ENCODE data around the gene GCKR. TPM values are rescaled to one million over a fixed set of nuclear protein-coding genes. Genes with fewer than 3 reads are reported as not detected.

The GCKR gene
- total and polyA plus RNA-seq, 2 of the 13 experiments (the other 11 are each of a cell fraction or from before 2014, with no cell fraction given), result 15.2 to 48.3 TPM

GRCh38 chr2:27489498-27490397 lies 6.9 kb upstream of the GCKR start, which contains the start of gene IFT172 (continued):
- no peak for TF ChIP-seq ZNF674 (CRISPR knock-in tag; IDR thresholded peaks at IDR 0.05; ENCODE audit: low read depth)
- TF ChIP-seq EHMT2 (IDR thresholded peaks at IDR 0.05; ENCODE audit: borderline replicate concordance, low read depth, low read length), result no peak
- no peak; the same call in 1 of the 2 replicates for TF ChIP-seq ZNF710 (CRISPR knock-in tag; IDR thresholded peaks at IDR 0.05; ENCODE audit: borderline replicate concordance)
- TF ChIP-seq ZBTB40 (IDR thresholded peaks at IDR 0.05), result no peak
- peak; percentile 70 for TF ChIP-seq ZBTB40 (CRISPR knock-in tag; IDR thresholded peaks at IDR 0.05)
- TF ChIP-seq ZNF776 (CRISPR knock-in tag; IDR thresholded peaks at IDR 0.05), result no peak
- 0 out of 2 replicates have a peak, but pooled peaks have one; percentile 26 for TF ChIP-seq PPARG (CRISPR knock-in tag; conservative IDR thresholded peaks at IDR 0.05)
- peak; percentile 26; the same call in 1 of the 2 replicates for TF ChIP-seq NR0B2 (CRISPR knock-in tag; IDR thresholded peaks at IDR 0.05)
- 0 out of 2 replicates have a peak, but pooled peaks have one; percentile 14 for TF ChIP-seq AHDC1 (CRISPR knock-in tag; IDR thresholded peaks at IDR 0.05; ENCODE audit: borderline replicate concordance)
- no peak; the same call in 1 of the 2 replicates for TF ChIP-seq STAG1 (CRISPR knock-in tag; IDR thresholded peaks at IDR 0.05)

Data from HepG2 (cell line).